Eye (tissue), 1 donor: ENCODE results near the gene PANK4.
"Not testable (repeated sequence)": the region's sequence is repeated elsewhere in the genome, so short reads cannot be mapped to it uniquely, and the experiment has no call there.

Experiments
- DNase-seq: peaks from one replicate; pipeline ENCODE4 v3.0.0-alpha.2; 2015

The PANK4 gene

GRCh38 chr1:2525920-2526823 is at the start of gene PANK4:
Gene PANK4, minus strand, starts transcription at chr1:2526596. Its CDS starts 9 bp downstream, at chr1:2526587.
- peak; percentile 97 for DNase-seq

GRCh38 chr1:2574350-2574749 is 48.0 kb upstream of the PANK4 start:
- DNase-seq, result no peak

GRCh38 chr1:2573250-2573920 is 47.0 kb upstream of the PANK4 start:
- no peak for DNase-seq

GRCh38 chr1:2571348-2571747 is 45.0 kb upstream of the PANK4 start:
- DNase-seq, result no peak

- DNase-seq, result no peak
These were observed 43.9 kb upstream of the PANK4 start for GRCh38 chr1:2570332-2570731.

- not testable (repeated sequence) for DNase-seq
These were observed 43.3 kb upstream of the PANK4 start for GRCh38 chr1:2569703-2570102.

GRCh38 chr1:2569060-2569459 is 42.7 kb upstream of the PANK4 start:
- DNase-seq, result peak; percentile 60

GRCh38 chr1:2568187-2568816 is 41.9 kb upstream of the PANK4 start:
- DNase-seq, result not testable (repeated sequence)

GRCh38 chr1:2567083-2567679 is 40.8 kb upstream of the PANK4 start:
- DNase-seq, result no peak

- no peak for DNase-seq
These were observed 40.0 kb upstream of the PANK4 start for GRCh38 chr1:2566101-2567045.

- peak; percentile 36 for DNase-seq
These were observed 38.5 kb upstream of the PANK4 start for GRCh38 chr1:2564815-2565374.

- DNase-seq, result no peak
These were observed 37.8 kb upstream of the PANK4 start for GRCh38 chr1:2564006-2564814.

GRCh38 chr1:2563205-2563604 is 36.8 kb upstream of the PANK4 start:
- peak; percentile 25 for DNase-seq

GRCh38 chr1:2561898-2562895 is 35.8 kb upstream of the PANK4 start:
- no peak for DNase-seq

GRCh38 chr1:2561446-2561845 is 35.0 kb upstream of the PANK4 start:
- no peak for DNase-seq

- no peak for DNase-seq
These were observed 34.1 kb upstream of the PANK4 start for GRCh38 chr1:2560299-2561073.

GRCh38 chr1:2559509-2560298 is 33.3 kb upstream of the PANK4 start:
- no peak for DNase-seq

- no peak for DNase-seq
These were observed 32.5 kb upstream of the PANK4 start for GRCh38 chr1:2558861-2559260.
